Neural cell (in vitro differentiated cells): ENCODE results near the gene CDHR2. TPM values are rescaled to one million over a fixed set of nuclear protein-coding genes. Genes with fewer than 3 reads are reported as not detected.

Source experiments
- H2AFZ ChIP-seq: fragments of 200-600, 300-800 bp; sonication (generic), shearing (Covaris generic); 2 replicates; pipeline ENCODE4 v1.6.0; 2014; ENCODE audit warnings: low read depth, mild to moderate bottlenecking, antibody characterized with exemption, low read length, moderate library complexity
- H3F3A ChIP-seq: fragments of 200-600 bp; shearing (Covaris generic); 2 replicates; pipeline ENCODE4 v1.6.1; 2016; ENCODE audit warnings: mild to moderate bottlenecking, moderate library complexity, mixed read lengths, antibody characterized with exemption, low read length; ENCODE audit not compliant: insufficient read depth, poor library complexity, severe bottlenecking
- H3K27ac ChIP-seq: fragments of 200-600, 300-800 bp; sonication (generic), shearing (Covaris generic); 2 replicates; pipeline ENCODE4 v1.5.1; 2014; ENCODE audit warnings: mild to moderate bottlenecking, low read length, moderate library complexity
- H3K27me3 ChIP-seq: fragments of 300-800, 200-600 bp; sonication (generic), shearing (Covaris generic); 2 replicates; pipeline ENCODE4 v1.6.0; 2014; ENCODE audit warnings: mild to moderate bottlenecking, low read depth, low read length, moderate library complexity; ENCODE audit not compliant: insufficient read depth
- H3K36me3 ChIP-seq: fragments of 300-800, 200-600 bp; sonication (generic), shearing (Covaris generic); 2 replicates; pipeline ENCODE4 v1.5.1; 2014; ENCODE audit warnings: mild to moderate bottlenecking, antibody characterized with exemption, low read length, moderate library complexity; ENCODE audit not compliant: insufficient read depth
- H3K4me2 ChIP-seq: fragments of 300-800, 200-600 bp; sonication (generic), shearing (Covaris generic); 2 replicates; pipeline ENCODE4 v1.6.0; 2014; ENCODE audit warnings: mild to moderate bottlenecking, low read length
- H3K4me3 ChIP-seq: fragments of 300-800, 200-600 bp; sonication (generic), shearing (Covaris generic); 2 replicates; pipeline ENCODE4 v1.5.1; 2014; ENCODE audit warnings: mild to moderate bottlenecking, low read length, moderate library complexity
- H3K79me2 ChIP-seq: fragments of 200-600 bp; shearing (Covaris generic); replicated peaks from 2 replicates; pipeline ENCODE4 v1.6.0; 2014; ENCODE audit warnings: mild to moderate bottlenecking, low read length, moderate library complexity; ENCODE audit not compliant: insufficient read depth
- H3K9ac ChIP-seq: fragments of 300-800, 200-600 bp; sonication (generic), shearing (Covaris generic); 2 replicates; pipeline ENCODE4 v1.6.1; 2016; ENCODE audit warnings: mild to moderate bottlenecking, low read length, mixed read lengths
- H3K9me2 ChIP-seq: fragments of 200-600 bp; shearing (Covaris generic); 2 replicates; pipeline ENCODE4 v1.6.1; 2016; ENCODE audit warnings: mild to moderate bottlenecking, low read length, mixed read lengths; ENCODE audit not compliant: insufficient read depth
- H3K9me3 ChIP-seq: fragments of 200-600, 300-800 bp; sonication (generic), shearing (Covaris generic); 2 replicates; pipeline ENCODE4 v1.6.1; 2016; ENCODE audit warnings: mild to moderate bottlenecking, mixed run types, low read length, moderate library complexity, mixed read lengths
- H4K20me1 ChIP-seq: fragments of 200-600 bp; shearing (Covaris generic); 2 replicates; pipeline ENCODE4 v1.6.1; 2016; ENCODE audit warnings: mild to moderate bottlenecking, mixed run types; ENCODE audit not compliant: insufficient read depth
- CTCF ChIP-seq: fragments of 450-650 bp; IDR thresholded peaks from 2 replicates; pipeline ENCODE4 v1.5.1; 2014; ENCODE audit warnings: antibody characterized with exemption, mild to moderate bottlenecking, moderate library complexity; ENCODE audit not compliant: poor library complexity, severe bottlenecking
- EP300 ChIP-seq: fragments of 450-650 bp; conservative IDR thresholded peaks from 2 replicates; pipeline ENCODE4 v1.6.1; 2014; ENCODE audit warnings: antibody characterized with exemption, mild to moderate bottlenecking, moderate library complexity; ENCODE audit not compliant: poor library complexity, severe bottlenecking
- EZH2 ChIP-seq: fragments of 200-600, 300-800 bp; shearing (Covaris generic), sonication (generic); IDR thresholded peaks from 2 replicates; pipeline ENCODE4 v1.6.1; 2014; ENCODE audit warnings: antibody characterized with exemption, low read length, borderline replicate concordance, mild to moderate bottlenecking; ENCODE audit not compliant: insufficient read depth, poor library complexity, severe bottlenecking
- MXI1 ChIP-seq: fragments of 450-650 bp; conservative IDR thresholded peaks from 2 replicates; pipeline ENCODE4 v1.6.1; 2014; ENCODE audit warnings: antibody characterized with exemption, mild to moderate bottlenecking; ENCODE audit not compliant: poor library complexity, severe bottlenecking
- POLR2AphosphoS5 ChIP-seq: IDR thresholded peaks from 2 replicates; pipeline ENCODE4 v1.6.1; 2012
- RAD21 ChIP-seq: fragments of 450-650 bp; conservative IDR thresholded peaks from 2 replicates; pipeline ENCODE4 v1.6.1; 2014; ENCODE audit warnings: antibody characterized with exemption, mild to moderate bottlenecking, moderate library complexity
- REST ChIP-seq: IDR thresholded peaks from 2 replicates; pipeline ENCODE4 v1.6.1; 2012; ENCODE audit warnings: borderline replicate concordance
- SMC3 ChIP-seq: fragments of 450-650 bp; conservative IDR thresholded peaks from 2 replicates; pipeline ENCODE4 v1.6.1; 2014; ENCODE audit warnings: antibody characterized with exemption, mild to moderate bottlenecking, moderate library complexity; ENCODE audit not compliant: poor library complexity
- TAF1 ChIP-seq: IDR thresholded peaks from 2 replicates; pipeline ENCODE4 v1.6.1; 2012; ENCODE audit warnings: low read depth
- polyA plus RNA-seq: library from polyadenylated mRNA; depleted of rRNA; stranded (reverse); fragments of >200 nt; gene quantifications from 2 replicates; pipeline ENCODE4 v1.2.3, GENCODE V29; 2014

The CDHR2 gene
- polyA plus RNA-seq, 1 donor from 2014 or later: 1.0 TPM

- no peaks in the 10 kb centered on the region for H3K27me3 ChIP-seq
- no peak overlapping the region for H3K27ac ChIP-seq
- H3K4me2 ChIP-seq: no peak overlapping the region
- H2AFZ ChIP-seq: no peak overlapping the region
- no peak overlapping the region for H3K9ac ChIP-seq
- no peaks in the 10 kb centered on the region for H4K20me1 ChIP-seq
- no peaks in the 10 kb centered on the region for H3K9me3 ChIP-seq
- H3K79me2 ChIP-seq: no peaks in the 10 kb centered on the region
- no peaks in the 10 kb centered on the region for H3K9me2 ChIP-seq
- TF ChIP-seq REST: no peak
- no peak for TF ChIP-seq RAD21
- no peak for TF ChIP-seq MXI1
- no peak for TF ChIP-seq POLR2AphosphoS5
- no peak for TF ChIP-seq SMC3
- no peak for TF ChIP-seq CTCF
- no peak for TF ChIP-seq EP300
- TF ChIP-seq EZH2: no peak
- no peak for TF ChIP-seq TAF1
- no peak overlapping the region for H3K4me3 ChIP-seq
- no peaks in the 10 kb centered on the region for H3F3A ChIP-seq
- H3K36me3 ChIP-seq: no peaks in the 10 kb centered on the region
These were observed 4.3 kb downstream of the CDHR2 start for GRCh38 chr5:176553260-176554085.

- Histone ChIP-seq H3K9me3 (no peaks in the 10 kb centered on the region), H3F3A (no peaks in the 10 kb centered on the region), H3K9me2 (no peaks in the 10 kb centered on the region), H3K4me3 (no peak overlapping the region), H3K4me2 (no peak overlapping the region), H4K20me1 (no peaks in the 10 kb centered on the region), H3K79me2 (no peaks in the 10 kb centered on the region), H3K9ac (no peak overlapping the region), H3K27me3 (no peaks in the 10 kb centered on the region), H2AFZ (no peak overlapping the region), H3K36me3 (no peaks in the 10 kb centered on the region), H3K27ac (no peak overlapping the region)
- TF ChIP-seq EZH2: no peak
- no peak for TF ChIP-seq TAF1
- no peak for TF ChIP-seq MXI1
- no peak for TF ChIP-seq POLR2AphosphoS5
- TF ChIP-seq REST: no peak
- TF ChIP-seq RAD21: no peak
- no peak for TF ChIP-seq CTCF
- no peak for TF ChIP-seq EP300
- TF ChIP-seq SMC3: no peak
These were observed 8.7 kb downstream of the CDHR2 start for GRCh38 chr5:176557846-176558245.
